ENCODE data around the gene ATG4C. TPM values are rescaled to one million over a fixed set of nuclear protein-coding genes. Genes with fewer than 3 reads are reported as not detected.
"Not testable (repeated sequence)": the region's sequence is repeated elsewhere in the genome, so short reads cannot be mapped to it uniquely, and the experiment has no call there.

ATG4C gene
- total RNA-seq, 1 donor from 2014 or later: 7.8 TPM

- H3K9me3 ChIP-seq (ENCODE audit: control insufficient read depth in 3 of 3, low read length in 3 of 3); H3K27ac ChIP-seq (ENCODE audit: low read depth, low read length); H3K4me1 ChIP-seq (ENCODE audit: control insufficient read depth in 3 of 3, insufficient read depth in 3 of 3, low read length in 3 of 3); H3K4me3 ChIP-seq (ENCODE audit: low read length in 3 of 3); H3K36me3 ChIP-seq (ENCODE audit: control insufficient read depth in 3 of 3, insufficient read depth in 3 of 3, low read length in 3 of 3); H3K9ac ChIP-seq (ENCODE audit: low read depth in 1 of 3, low read length in 3 of 3); H3K27me3 ChIP-seq (ENCODE audit: control insufficient read depth in 3 of 3, insufficient read depth in 3 of 3, low read length in 3 of 3): not testable (repeated sequence)
Observed at GRCh38 chr1:62756255-62756884, 27.6 kb upstream of the ATG4C start.

GRCh38 chr1:62759232-62759875 lies 24.6 kb upstream of the ATG4C start:
- H3K36me3 ChIP-seq (ENCODE audit: control insufficient read depth in 3 of 3, insufficient read depth in 3 of 3, low read length in 3 of 3); H3K9me3 ChIP-seq (ENCODE audit: control insufficient read depth in 3 of 3, low read length in 3 of 3); H3K9ac ChIP-seq (ENCODE audit: low read depth in 1 of 3, low read length in 3 of 3); H3K4me3 ChIP-seq (ENCODE audit: low read length in 3 of 3); H3K27me3 ChIP-seq (ENCODE audit: control insufficient read depth in 3 of 3, insufficient read depth in 3 of 3, low read length in 3 of 3); H3K4me1 ChIP-seq (ENCODE audit: control insufficient read depth in 3 of 3, insufficient read depth in 3 of 3, low read length in 3 of 3); H3K27ac ChIP-seq (ENCODE audit: low read depth, low read length): not testable (repeated sequence)

GRCh38 chr1:62760021-62760782 lies 23.7 kb upstream of the ATG4C start:
- not testable (repeated sequence) for H3K9ac ChIP-seq (ENCODE audit: low read depth in 1 of 3, low read length in 3 of 3); H3K9me3 ChIP-seq (ENCODE audit: control insufficient read depth in 3 of 3, low read length in 3 of 3); H3K27me3 ChIP-seq (ENCODE audit: control insufficient read depth in 3 of 3, insufficient read depth in 3 of 3, low read length in 3 of 3); H3K27ac ChIP-seq (ENCODE audit: low read depth, low read length); H3K36me3 ChIP-seq (ENCODE audit: control insufficient read depth in 3 of 3, insufficient read depth in 3 of 3, low read length in 3 of 3); H3K4me1 ChIP-seq (ENCODE audit: control insufficient read depth in 3 of 3, insufficient read depth in 3 of 3, low read length in 3 of 3); H3K4me3 ChIP-seq (ENCODE audit: low read length in 3 of 3)

- not testable (repeated sequence) for H3K9me3 ChIP-seq (ENCODE audit: control insufficient read depth in 3 of 3, low read length in 3 of 3); H3K4me3 ChIP-seq (ENCODE audit: low read length in 3 of 3); H3K27me3 ChIP-seq (ENCODE audit: control insufficient read depth in 3 of 3, insufficient read depth in 3 of 3, low read length in 3 of 3); H3K4me1 ChIP-seq (ENCODE audit: control insufficient read depth in 3 of 3, insufficient read depth in 3 of 3, low read length in 3 of 3); H3K9ac ChIP-seq (ENCODE audit: low read depth in 1 of 3, low read length in 3 of 3); H3K27ac ChIP-seq (ENCODE audit: low read depth, low read length); H3K36me3 ChIP-seq (ENCODE audit: control insufficient read depth in 3 of 3, insufficient read depth in 3 of 3, low read length in 3 of 3)
Observed at GRCh38 chr1:62761223-62761870, 22.6 kb upstream of the ATG4C start.

- H3K27ac ChIP-seq (ENCODE audit: low read depth, low read length); H3K27me3 ChIP-seq (ENCODE audit: control insufficient read depth in 3 of 3, insufficient read depth in 3 of 3, low read length in 3 of 3); H3K36me3 ChIP-seq (ENCODE audit: control insufficient read depth in 3 of 3, insufficient read depth in 3 of 3, low read length in 3 of 3); H3K9me3 ChIP-seq (ENCODE audit: control insufficient read depth in 3 of 3, low read length in 3 of 3); H3K9ac ChIP-seq (ENCODE audit: low read depth in 1 of 3, low read length in 3 of 3); H3K4me1 ChIP-seq (ENCODE audit: control insufficient read depth in 3 of 3, insufficient read depth in 3 of 3, low read length in 3 of 3); H3K4me3 ChIP-seq (ENCODE audit: low read length in 3 of 3): not testable (repeated sequence)
Observed at GRCh38 chr1:62762027-62762426, 21.9 kb upstream of the ATG4C start.

GRCh38 chr1:62765981-62766380 lies 18.0 kb upstream of the ATG4C start:
- no peaks in the 10 kb centered on the region for H3K4me1 ChIP-seq (ENCODE audit: control insufficient read depth in 3 of 3, insufficient read depth in 3 of 3, low read length in 3 of 3)
- H3K9me3 ChIP-seq (ENCODE audit: control insufficient read depth in 3 of 3, low read length in 3 of 3): no peaks in the 10 kb centered on the region
- H3K9ac ChIP-seq (ENCODE audit: low read depth in 1 of 3, low read length in 3 of 3): no peak overlapping the region
- H3K27ac ChIP-seq (ENCODE audit: low read depth, low read length): no peak overlapping the region
- H3K36me3 ChIP-seq (ENCODE audit: control insufficient read depth in 3 of 3, insufficient read depth in 3 of 3, low read length in 3 of 3): no peaks in the 10 kb centered on the region
- no peak overlapping the region for H3K4me3 ChIP-seq (ENCODE audit: low read length in 3 of 3)
- no peaks in the 10 kb centered on the region for H3K27me3 ChIP-seq (ENCODE audit: control insufficient read depth in 3 of 3, insufficient read depth in 3 of 3, low read length in 3 of 3)

GRCh38 chr1:62768551-62768950 lies 15.4 kb upstream of the ATG4C start:
- H3K4me1 ChIP-seq (ENCODE audit: control insufficient read depth in 3 of 3, insufficient read depth in 3 of 3, low read length in 3 of 3); H3K36me3 ChIP-seq (ENCODE audit: control insufficient read depth in 3 of 3, insufficient read depth in 3 of 3, low read length in 3 of 3); H3K27me3 ChIP-seq (ENCODE audit: control insufficient read depth in 3 of 3, insufficient read depth in 3 of 3, low read length in 3 of 3); H3K27ac ChIP-seq (ENCODE audit: low read depth, low read length); H3K4me3 ChIP-seq (ENCODE audit: low read length in 3 of 3); H3K9me3 ChIP-seq (ENCODE audit: control insufficient read depth in 3 of 3, low read length in 3 of 3); H3K9ac ChIP-seq (ENCODE audit: low read depth in 1 of 3, low read length in 3 of 3): not testable (repeated sequence)

GRCh38 chr1:62772607-62773295 lies 11.2 kb upstream of the ATG4C start:
- Histone ChIP-seq H3K27ac (ENCODE audit: low read depth, low read length) (no peak overlapping the region), H3K9ac (ENCODE audit: low read depth in 1 of 3, low read length in 3 of 3) (no peak overlapping the region), H3K4me1 (ENCODE audit: control insufficient read depth in 3 of 3, insufficient read depth in 3 of 3, low read length in 3 of 3) (no peaks in the 10 kb centered on the region), H3K9me3 (ENCODE audit: control insufficient read depth in 3 of 3, low read length in 3 of 3) (no peaks in the 10 kb centered on the region), H3K4me3 (ENCODE audit: low read length in 3 of 3) (no peak overlapping the region), H3K36me3 (ENCODE audit: control insufficient read depth in 3 of 3, insufficient read depth in 3 of 3, low read length in 3 of 3) (no peaks in the 10 kb centered on the region), H3K27me3 (ENCODE audit: control insufficient read depth in 3 of 3, insufficient read depth in 3 of 3, low read length in 3 of 3) (no peaks in the 10 kb centered on the region)

GRCh38 chr1:62774006-62774405 lies 9.9 kb upstream of the ATG4C start:
- no peaks in the 10 kb centered on the region for H3K27me3 ChIP-seq (ENCODE audit: control insufficient read depth in 3 of 3, insufficient read depth in 3 of 3, low read length in 3 of 3)
- H3K27ac ChIP-seq (ENCODE audit: low read depth, low read length): no peak overlapping the region
- H3K9me3 ChIP-seq (ENCODE audit: control insufficient read depth in 3 of 3, low read length in 3 of 3): no peaks in the 10 kb centered on the region
- no peak overlapping the region for H3K4me3 ChIP-seq (ENCODE audit: low read length in 3 of 3)
- H3K9ac ChIP-seq (ENCODE audit: low read depth in 1 of 3, low read length in 3 of 3): no peak overlapping the region
- no peaks in the 10 kb centered on the region for H3K4me1 ChIP-seq (ENCODE audit: control insufficient read depth in 3 of 3, insufficient read depth in 3 of 3, low read length in 3 of 3)
- no peaks in the 10 kb centered on the region for H3K36me3 ChIP-seq (ENCODE audit: control insufficient read depth in 3 of 3, insufficient read depth in 3 of 3, low read length in 3 of 3)
